HCT116 (cell line): ENCODE results near the gene VPS41. TPM values are rescaled to one million over a fixed set of nuclear protein-coding genes. Genes with fewer than 3 reads are reported as not detected.

Source experiments
- ATAC-seq: fragments of 200-7000 bp; cut with Tn5 transposase; 2 replicates; pipeline ENCODE4 v1.9.1; 2020; ENCODE audit warnings: mild to moderate bottlenecking, moderate library complexity
- BruUV-seq: library from RNA; stranded (reverse); fragments of 400-500 nt; replicated peaks from 2 replicates; lab custom pipeline; 2021; lab: Mats Ljungman, UMichigan
- CTCF ChIA-PET: fragments of 300-600 bp; sonication (Branson Sonifier 250); formaldehyde crosslinking; loops from one replicate; lab custom pipeline; 2021; ENCODE audit warnings: antibody characterized with exemption; lab: Charles Lee
- POLR2A ChIA-PET: fragments of 300-600, 350-600 bp; sonication (Branson Sonifier 250); formaldehyde crosslinking; loops from one replicate; lab custom pipeline; 2021; ENCODE audit warnings: antibody characterized with exemption; lab: Charles Lee
- RAD21 ChIA-PET, 2 experiments: fragments of 300-600 bp; sonication (Branson Sonifier 250); formaldehyde crosslinking; loops; one replicate each; lab custom pipeline; 2023; ENCODE audit warnings: low total read pairs in 2 of 2; ENCODE audit not compliant: uncharacterized antibody in 2 of 2, unreplicated experiment in 2 of 2, low non-redundant PET in 1 of 2; lab: Charles Lee
- DNase-seq: peaks from one replicate; pipeline ENCODE4 v3.0.0-alpha.2; 2010; ENCODE audit warnings: low read depth, low spot score
- H2AFZ ChIP-seq: fragments of 200-600 bp; shearing (Covaris generic), sonication (generic); 2 replicates; pipeline ENCODE4 v1.6.1; 2017; ENCODE audit warnings: low read depth, mixed run types, mixed read lengths, antibody characterized with exemption, low read length; ENCODE audit not compliant: poor library complexity, severe bottlenecking
- H3K27ac ChIP-seq: 2 replicates; pipeline ENCODE4 v1.5.1; 2012; ENCODE audit warnings: low read depth, low read length
- H3K27me3 ChIP-seq: fragments of 200-600 bp; sonication (generic); 2 replicates; pipeline ENCODE4 v1.6.1; 2016; ENCODE audit warnings: mixed run types, low read length, mixed read lengths; ENCODE audit not compliant: insufficient read depth
- H3K36me3 ChIP-seq, 2 experiments: fragments of 200-500 bp in 1 of 2; fragments of 200-600 bp in 1 of 2; sonication (Bioruptor generic) in 1 of 2; sonication (generic) in 1 of 2; 2 replicates each; pipeline versions ENCODE4 v1.5.1 to v1.6.1; 2014 to 2016; ENCODE audit warnings: low read length in 2 of 2, inconsistent platforms in 1 of 2, mixed read lengths in 1 of 2, mixed run types in 1 of 2; ENCODE audit not compliant: insufficient read depth in 2 of 2, control insufficient read depth in 1 of 2
- H3K4me1 ChIP-seq, 2 experiments: fragments of 200-600 bp in 1 of 2; sonication (generic) in 1 of 2; 2 replicates each; pipeline versions ENCODE4 v1.5.1 to v1.6.1; 2012 to 2017; ENCODE audit warnings: low read length in 2 of 2, inconsistent platforms in 1 of 2, mild to moderate bottlenecking in 1 of 2, mixed read lengths in 1 of 2, mixed run types in 1 of 2, moderate library complexity in 1 of 2; ENCODE audit not compliant: insufficient read depth in 2 of 2, control insufficient read depth in 1 of 2
- H3K4me2 ChIP-seq: fragments of 200-600 bp; sonication (generic); 2 replicates; pipeline ENCODE4 v1.6.1; 2017; ENCODE audit warnings: mixed run types, low read length, mixed read lengths
- H3K4me3 ChIP-seq, 2 experiments: fragments of 200-600 bp in 1 of 2; sonication (generic) in 1 of 2; replicated peaks in 1 of 2; 2 replicates each; pipeline ENCODE4 v1.5.1; 2011 to 2016; ENCODE audit warnings: low read length in 2 of 2, control low read depth in 1 of 2, low read depth in 1 of 2, mild to moderate bottlenecking in 1 of 2, mixed read lengths in 1 of 2, mixed run types in 1 of 2
- H3K79me2 ChIP-seq: fragments of 200-600 bp; sonication (generic); 2 replicates; pipeline ENCODE4 v1.6.1; 2017; ENCODE audit warnings: mild to moderate bottlenecking, mixed run types, low read length, moderate library complexity, mixed read lengths; ENCODE audit not compliant: insufficient read depth
- H3K9ac ChIP-seq: fragments of 200-600 bp; sonication (generic); 2 replicates; pipeline ENCODE4 v1.6.1; 2016; ENCODE audit warnings: low read length, mixed read lengths
- H3K9me2 ChIP-seq: fragments of 200-600 bp; sonication (generic), shearing (Covaris generic); 2 replicates; pipeline ENCODE4 v1.6.1; 2017; ENCODE audit warnings: mixed run types, mild to moderate bottlenecking, moderate library complexity; ENCODE audit not compliant: insufficient read depth
- H3K9me3 ChIP-seq, 2 experiments: fragments of 200-500 bp in 1 of 2; fragments of 200-600 bp in 1 of 2; sonication (Bioruptor generic) in 1 of 2; sonication (generic) in 1 of 2; 2 replicates each; pipeline ENCODE4 v1.6.1; 2014 to 2017; ENCODE audit warnings: low read length in 2 of 2, mixed read lengths in 2 of 2, inconsistent platforms in 1 of 2, low read depth in 1 of 2, mild to moderate bottlenecking in 1 of 2, mixed run types in 1 of 2, moderate library complexity in 1 of 2; ENCODE audit not compliant: control insufficient read depth in 1 of 2, insufficient read depth in 1 of 2
- H4K20me1 ChIP-seq: fragments of 200-600 bp; sonication (generic), shearing (Covaris generic); 2 replicates; pipeline ENCODE4 v1.6.1; 2017; ENCODE audit warnings: mixed run types, mild to moderate bottlenecking, moderate library complexity; ENCODE audit not compliant: insufficient read depth
- CBX3 ChIP-seq: IDR thresholded peaks from 2 replicates; pipeline ENCODE4 v1.6.1; 2012; ENCODE audit warnings: low read depth
- CEBPB ChIP-seq: IDR thresholded peaks from 2 replicates; pipeline ENCODE4 v1.6.1; 2012; ENCODE audit warnings: low read depth
- EGR1 ChIP-seq: IDR thresholded peaks from 2 replicates; pipeline ENCODE4 v1.6.1; 2012; ENCODE audit warnings: low read depth
- ELF1 ChIP-seq: IDR thresholded peaks from 2 replicates; pipeline ENCODE4 v1.6.1; 2012; ENCODE audit warnings: low read depth, borderline replicate concordance
- EZH2 ChIP-seq: fragments of 200-600 bp; sonication (generic); IDR thresholded peaks from 2 replicates; pipeline ENCODE4 v1.6.1; 2017; ENCODE audit warnings: antibody characterized with exemption, mixed run types
- EZH2phosphoT487 ChIP-seq: fragments of 200-600 bp; IDR thresholded peaks from 2 replicates; pipeline ENCODE4 v1.6.1; 2018; ENCODE audit warnings: antibody characterized with exemption, borderline replicate concordance
- FOSL1 ChIP-seq: IDR thresholded peaks from 2 replicates; pipeline ENCODE4 v1.6.1; 2012; ENCODE audit warnings: low read depth
- JUND ChIP-seq: IDR thresholded peaks from 2 replicates; pipeline ENCODE4 v1.6.1; 2012
- POLR2AphosphoS5 ChIP-seq: IDR thresholded peaks from 2 replicates; pipeline ENCODE4 v1.6.1; 2011; ENCODE audit warnings: mild to moderate bottlenecking, low read depth, low read length, moderate library complexity
- REST ChIP-seq: IDR thresholded peaks from 2 replicates; pipeline ENCODE4 v1.6.1; 2012; ENCODE audit warnings: low read depth
- SP1 ChIP-seq: IDR thresholded peaks from 2 replicates; pipeline ENCODE4 v1.6.1; 2012; ENCODE audit warnings: low read depth
- TCF7L2 ChIP-seq: IDR thresholded peaks from 2 replicates; pipeline ENCODE4 v1.7.0; 2011; ENCODE audit warnings: borderline replicate concordance, inconsistent platforms; ENCODE audit not compliant: insufficient read depth, insufficient read length; ENCODE audit errors: extremely low read depth
- YY1 ChIP-seq: IDR thresholded peaks from 2 replicates; pipeline ENCODE4 v1.6.1; 2011; ENCODE audit warnings: low read length, low read depth, moderate library complexity, mild to moderate bottlenecking; ENCODE audit not compliant: insufficient replicate concordance; ENCODE audit errors: extremely low read depth
- ZFX ChIP-seq: fragments of 450-650 bp; IDR thresholded peaks from 2 replicates; pipeline ENCODE4 v1.6.1; 2017
- ZNF274 ChIP-seq: fragments of 200-500 bp; sonication (Bioruptor generic); IDR thresholded peaks from 2 replicates; pipeline ENCODE4 v1.6.1; 2014; ENCODE audit warnings: mild to moderate bottlenecking, low read depth, low read length, inconsistent platforms
- intact Hi-C: fragments of 100-400 bp; cut with micrococcal nuclease; formaldehyde crosslinking; loops from 2 replicates; pipeline ENCODE4 v1.10.0; 2022
- total RNA-seq: library from RNA; stranded (reverse); gene quantifications from one replicate; pipeline ENCODE4 v1.2.1, GENCODE V29; 2021; ENCODE audit not compliant: unreplicated experiment
- TF ChIP-seq, protein P1 (sequence below), 3 experiments: fragments of 200-600 bp in 1 of 3; sonication (generic) in 1 of 3; IDR thresholded peaks in 2 of 3; conservative IDR thresholded peaks in 1 of 3; 2 replicates each; pipeline ENCODE4 v1.5.1; 2012 to 2017; ENCODE audit warnings: low read depth in 2 of 3, low read length in 2 of 3, antibody characterized with exemption in 1 of 3, borderline replicate concordance in 1 of 3, control low read depth in 1 of 3, mild to moderate bottlenecking in 1 of 3, mixed read lengths in 1 of 3, mixed run types in 1 of 3, moderate library complexity in 1 of 3; ENCODE audit not compliant: insufficient read depth in 1 of 3
- TF ChIP-seq, protein P2 (sequence below): IDR thresholded peaks from 2 replicates; pipeline ENCODE4 v1.6.1; 2012

VPS41 gene
- total RNA-seq, 1 experiment from 2014 or later: 72.2 TPM

- RAD21 ChIA-PET: no interaction called here
- no peaks in the 10 kb centered on the region for H3K9me3 ChIP-seq
- intact Hi-C loops: no loop called here
These were observed 84.0 kb downstream of the VPS41 start for GRCh38 chr7:38824948-38825347.

GRCh38 chr7:38822549-38822948 is 86.4 kb downstream of the VPS41 start:
- no peaks in the 10 kb centered on the region for H3K4me1 ChIP-seq
- no peaks in the 10 kb centered on the region for H3K9me2 ChIP-seq
- ChIA-PET CTCF (no interaction called here), POLR2A (no interaction called here), RAD21 (no interaction called here)
- H2AFZ ChIP-seq: no peak overlapping the region
- ATAC-seq (no peak), DNase-seq (no peak)
- H3K9ac ChIP-seq: no peak overlapping the region
- no peaks in the 10 kb centered on the region for H3K27me3 ChIP-seq
- H3K79me2 ChIP-seq: no peaks in the 10 kb centered on the region
- no peaks in the 10 kb centered on the region for H3K36me3 ChIP-seq
- H3K27ac ChIP-seq: no peak overlapping the region
- BruUV-seq: no TSS peak
- H3K4me3 ChIP-seq: no peak overlapping the region
- no peak overlapping the region for H3K4me2 ChIP-seq
- H4K20me1 ChIP-seq: no peaks in the 10 kb centered on the region
- no peaks in the 10 kb centered on the region for H3K9me3 ChIP-seq
- intact Hi-C loops: no loop called here
- TF ChIP-seq CEBPB (no peak), EZH2 (no peak), FOSL1 (no peak), ELF1 (no peak), POLR2AphosphoS5 (no peak), TCF7L2 (no peak), REST (no peak), ZFX (no peak)
- TF ChIP-seq, protein P1, sequence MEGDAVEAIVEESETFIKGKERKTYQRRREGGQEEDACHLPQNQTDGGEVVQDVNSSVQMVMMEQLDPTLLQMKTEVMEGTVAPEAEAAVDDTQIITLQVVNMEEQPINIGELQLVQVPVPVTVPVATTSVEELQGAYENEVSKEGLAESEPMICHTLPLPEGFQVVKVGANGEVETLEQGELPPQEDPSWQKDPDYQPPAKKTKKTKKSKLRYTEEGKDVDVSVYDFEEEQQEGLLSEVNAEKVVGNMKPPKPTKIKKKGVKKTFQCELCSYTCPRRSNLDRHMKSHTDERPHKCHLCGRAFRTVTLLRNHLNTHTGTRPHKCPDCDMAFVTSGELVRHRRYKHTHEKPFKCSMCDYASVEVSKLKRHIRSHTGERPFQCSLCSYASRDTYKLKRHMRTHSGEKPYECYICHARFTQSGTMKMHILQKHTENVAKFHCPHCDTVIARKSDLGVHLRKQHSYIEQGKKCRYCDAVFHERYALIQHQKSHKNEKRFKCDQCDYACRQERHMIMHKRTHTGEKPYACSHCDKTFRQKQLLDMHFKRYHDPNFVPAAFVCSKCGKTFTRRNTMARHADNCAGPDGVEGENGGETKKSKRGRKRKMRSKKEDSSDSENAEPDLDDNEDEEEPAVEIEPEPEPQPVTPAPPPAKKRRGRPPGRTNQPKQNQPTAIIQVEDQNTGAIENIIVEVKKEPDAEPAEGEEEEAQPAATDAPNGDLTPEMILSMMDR (IDR thresholded peaks at IDR 0.05 in 2 of 3, conservative IDR thresholded peaks at IDR 0.05 in 1 of 3; ENCODE audit: borderline replicate concordance in 1 of 3, insufficient read depth in 1 of 3, low read depth in 2 of 3, low read length in 2 of 3): no peak

More at GRCh38 chr7:38824948-38825347, 84.0 kb downstream of the VPS41 start:
- H3K36me3 ChIP-seq: no peaks in the 10 kb centered on the region
- no peaks in the 10 kb centered on the region for H3K9me2 ChIP-seq
- no TSS peak for BruUV-seq
- DNase-seq (no peak), ATAC-seq (no peak)
- no peaks in the 10 kb centered on the region for H3K4me1 ChIP-seq
- no peak overlapping the region for H3K4me2 ChIP-seq
- no peak overlapping the region for H3K4me3 ChIP-seq
- no peaks in the 10 kb centered on the region for H4K20me1 ChIP-seq
- H3K27ac ChIP-seq: no peak overlapping the region
- H3K79me2 ChIP-seq: no peaks in the 10 kb centered on the region
- no peak overlapping the region for H2AFZ ChIP-seq
- ChIA-PET CTCF (no interaction called here), POLR2A (no interaction called here)
- no peak overlapping the region for H3K9ac ChIP-seq
- no peak for TF ChIP-seq EGR1
- no peak for TF ChIP-seq SP1
- TF ChIP-seq ZNF274: no peak
- TF ChIP-seq YY1: no peak
- TF ChIP-seq EZH2phosphoT487: no peak
- TF ChIP-seq CEBPB: no peak
- TF ChIP-seq EZH2: no peak
- TF ChIP-seq, protein P2, sequence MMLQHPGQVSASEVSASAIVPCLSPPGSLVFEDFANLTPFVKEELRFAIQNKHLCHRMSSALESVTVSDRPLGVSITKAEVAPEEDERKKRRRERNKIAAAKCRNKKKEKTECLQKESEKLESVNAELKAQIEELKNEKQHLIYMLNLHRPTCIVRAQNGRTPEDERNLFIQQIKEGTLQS: no peak
- no peak for TF ChIP-seq ELF1
- TF ChIP-seq CBX3: no peak
- TF ChIP-seq JUND: no peak
- no peaks in the 10 kb centered on the region for H3K27me3 ChIP-seq
